Stomach (tissue), 4 donors: ENCODE results near the gene PRICKLE2.

Experiments used
- CTCF ChIP-seq, 7 experiments: fragments of 450-650 bp in 4 of 7; fragments of 200-600 bp in 3 of 7; sonication (generic) in 3 of 7; IDR thresholded peaks; one replicate each; pipeline ENCODE4 v1.5.1; 2016 to 2019; ENCODE audit warnings: antibody characterized with exemption in 7 of 7, control low read depth in 2 of 7, mild to moderate bottlenecking in 1 of 7
- POLR2A ChIP-seq, 4 donors: fragments of 450-650 bp; IDR thresholded peaks; one replicate each; pipeline ENCODE4 v1.6.1; 2016; ENCODE audit warnings: antibody characterized with exemption in 4 of 4, control low read depth in 2 of 4, mild to moderate bottlenecking in 1 of 4, moderate library complexity in 1 of 4

DNA sequence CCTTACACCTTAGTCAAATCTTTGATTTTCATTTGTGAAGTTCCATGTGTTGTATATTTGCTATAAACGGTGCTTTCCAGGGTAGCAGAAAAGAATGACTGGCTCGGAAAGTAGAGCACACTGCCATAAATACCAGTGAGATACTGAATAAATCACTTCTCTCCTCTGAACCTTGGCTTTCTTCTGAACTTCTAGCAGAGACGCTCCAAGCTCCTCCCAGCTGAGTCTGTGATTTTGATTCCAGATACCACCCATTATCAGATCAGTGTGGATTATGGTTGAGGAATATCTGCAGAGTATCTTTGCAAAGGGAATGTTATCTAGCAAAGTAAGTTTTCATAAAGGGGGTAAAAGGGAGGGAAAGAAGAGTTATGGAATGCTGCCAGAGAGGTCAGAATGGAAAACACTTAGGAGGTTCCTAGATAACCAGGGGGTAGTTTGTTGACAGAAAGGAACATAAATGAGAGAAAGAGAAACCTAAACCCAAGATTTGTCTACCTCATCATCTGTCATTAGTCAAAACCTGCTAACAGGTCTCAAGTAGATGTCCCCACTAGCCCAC is 103.4 kb downstream of the PRICKLE2 start:
- TF ChIP-seq POLR2A (IDR thresholded peaks at IDR 0.05), result no peak
- TF ChIP-seq CTCF (IDR thresholded peaks at IDR 0.05), result no peak
